K562 (cell line): Measurements from ENCODE around the gene CCDC184. TPM values are rescaled to one million over a fixed set of nuclear protein-coding genes. Genes with fewer than 3 reads are reported as not detected.

Experiments used
- ATAC-seq: fragments of 200-7000 bp; cut with Tn5 transposase; 3 replicates; pipeline ENCODE4 v1.9.1; 2020; ENCODE audit warnings: moderate library complexity
- BruUV-seq: library from RNA; stranded (reverse); fragments of 400-500 nt; replicated peaks from 2 replicates; lab custom pipeline; 2021; lab: Mats Ljungman, UMichigan
- CTCF ChIA-PET: fragments of 300-600 bp; formaldehyde crosslinking; extraction: SDS; loops from one replicate; lab custom pipeline; 2021; ENCODE audit warnings: low intra/inter-chr PET ratio; lab: Yijun Ruan, JAX
- POLR2A ChIA-PET: fragments of 300-600, 350-650 bp; sonication (Branson Sonifier 250); formaldehyde crosslinking; extraction: SDS; loops from one replicate; lab custom pipeline; 2021; ENCODE audit warnings: antibody characterized with exemption, inconsistent platforms; lab: Yijun Ruan, JAX
- DNase-seq, 4 experiments: peaks; one replicate each; pipeline versions ENCODE4 v3.0.0 to v3.0.0-alpha.2; 2011 to 2018; ENCODE audit warnings: low spot score in 3 of 4, mixed read lengths in 3 of 4; ENCODE audit errors: extremely low read depth in 1 of 4
- FAIRE-seq: peaks from 2 replicates; lab custom pipeline; 2011; peaks lifted over from hg19 to GRCh38; lab: Jason Lieb, UNC
- H2AFZ ChIP-seq: 2 replicates; pipeline ENCODE4 v1.6.0; 2011; ENCODE audit warnings: low read depth, low read length, control low read depth, inconsistent platforms
- H3K27ac ChIP-seq: fragments of 200-600 bp; 3 replicates; pipeline ENCODE4 v1.8.0; 2011; ENCODE audit warnings: low read depth, mild to moderate bottlenecking, control low read depth, inconsistent platforms, low read length, moderate library complexity, mixed read lengths; ENCODE audit errors: extremely low read depth
- H3K27me3 ChIP-seq, 2 experiments: fragments of 300-600 bp in 1 of 2; 2 replicates in 1 of 2; 3 replicates in 1 of 2; pipeline versions ENCODE4 v1.6.0 to v1.8.0; 2011; ENCODE audit warnings: inconsistent platforms in 2 of 2, low read length in 2 of 2, mild to moderate bottlenecking in 1 of 2, mixed read lengths in 1 of 2, moderate library complexity in 1 of 2; ENCODE audit not compliant: control insufficient read depth in 2 of 2, insufficient read depth in 2 of 2
- H3K36me3 ChIP-seq: fragments of 300-600 bp; 3 replicates; pipeline ENCODE4 v1.8.0; 2011; ENCODE audit warnings: mild to moderate bottlenecking, low read length, inconsistent platforms; ENCODE audit not compliant: control insufficient read depth, insufficient read depth
- H3K4me1 ChIP-seq, 2 experiments: fragments of 200-600 bp in 1 of 2; replicated peaks in 1 of 2; 2 replicates in 1 of 2; 3 replicates in 1 of 2; pipeline versions ENCODE4 v1.5.1 to v1.8.0; 2011; ENCODE audit warnings: inconsistent platforms in 2 of 2, low read length in 2 of 2, mild to moderate bottlenecking in 1 of 2, mixed read lengths in 1 of 2, moderate library complexity in 1 of 2; ENCODE audit not compliant: control insufficient read depth in 2 of 2, insufficient read depth in 2 of 2
- H3K4me2 ChIP-seq: 2 replicates; pipeline ENCODE4 v1.6.1; 2011; ENCODE audit warnings: low read length, control low read depth, inconsistent platforms, mixed read lengths; ENCODE audit not compliant: insufficient read depth
- H3K4me3 ChIP-seq: fragments of 200-600 bp; sonication (generic), shearing (Covaris generic); 2 replicates; pipeline ENCODE4 v1.5.1; 2016; ENCODE audit warnings: control low read depth, inconsistent platforms
- H3K79me2 ChIP-seq: fragments of 200-600 bp; 3 replicates; pipeline ENCODE4 v1.8.0; 2011; ENCODE audit warnings: low read length, inconsistent platforms; ENCODE audit not compliant: control insufficient read depth, insufficient read depth
- H3K9ac ChIP-seq, 2 experiments: 2 replicates each; pipeline versions ENCODE4 v1.6.0 to v1.6.1; 2011; ENCODE audit warnings: low read depth in 2 of 2, low read length in 2 of 2, control low read depth in 1 of 2, inconsistent platforms in 1 of 2, mild to moderate bottlenecking in 1 of 2, mixed read lengths in 1 of 2; ENCODE audit not compliant: insufficient read depth in 1 of 2
- H3K9me1 ChIP-seq: one replicate; pipeline ENCODE4 v1.6.0; 2011; ENCODE audit warnings: inconsistent platforms, mild to moderate bottlenecking, low read length, moderate library complexity; ENCODE audit not compliant: control insufficient read depth, insufficient read depth
- H3K9me3 ChIP-seq: replicated peaks from 2 replicates; pipeline ENCODE4 v1.5.1; 2011; ENCODE audit warnings: low read depth, low read length, inconsistent platforms; ENCODE audit not compliant: control insufficient read depth, insufficient read depth
- H4K20me1 ChIP-seq: replicated peaks from 2 replicates; pipeline ENCODE4 v1.6.1; 2011; ENCODE audit warnings: low read length, inconsistent platforms, mixed read lengths; ENCODE audit not compliant: control insufficient read depth, insufficient read depth
- ARID2 ChIP-seq: fragments of 450-650 bp; IDR thresholded peaks from 2 replicates; pipeline ENCODE4 v1.6.1; 2017; ENCODE audit warnings: antibody characterized with exemption, mild to moderate bottlenecking
- ARNT ChIP-seq, 2 experiments: fragments of 450-650 bp; IDR thresholded peaks; 2 replicates each; pipeline ENCODE4 v1.6.1; 2016; ENCODE audit warnings: mild to moderate bottlenecking in 1 of 2
- CHD2 ChIP-seq: IDR thresholded peaks from 2 replicates; pipeline ENCODE4 v1.6.1; 2011; ENCODE audit warnings: low read depth, low read length
- EGR1 ChIP-seq: fragments of 450-650 bp; conservative IDR thresholded peaks from 2 replicates; pipeline ENCODE4 v1.6.1; 2017; ENCODE audit warnings: mild to moderate bottlenecking
- GTF2E2 ChIP-seq: fragments of 200-800 bp; sonication (Bioruptor generic); IDR thresholded peaks from 2 replicates; pipeline ENCODE4 v1.6.1; 2016; ENCODE audit warnings: missing genetic modification characterization, missing compliant biosample characterization
- KLF16 ChIP-seq: IDR thresholded peaks from 2 replicates; pipeline ENCODE4 v1.6.1; 2016; ENCODE audit warnings: antibody characterized with exemption
- REST ChIP-seq, 2 experiments: fragments of 450-650 bp; formaldehyde crosslinking in 1 of 2; IDR thresholded peaks; 2 replicates each; pipeline versions ENCODE4 v1.4.0 to v1.6.1; 2014 to 2020; ENCODE audit warnings: mild to moderate bottlenecking in 2 of 2, borderline replicate concordance in 1 of 2, low read depth in 1 of 2
- ZNF24 ChIP-seq: fragments of 450-650 bp; IDR thresholded peaks from 2 replicates; pipeline ENCODE4 v1.6.1; 2016
- ZNF41 ChIP-seq: fragments of 250-450 bp; sonication (Bioruptor Pico); conservative IDR thresholded peaks from 2 replicates; pipeline ENCODE4 v1.4.0; 2020; ENCODE audit warnings: mild to moderate bottlenecking
- WGBS: fragments of 100-300 bp; shearing (Covaris generic); methylation state at CpG from one replicate; pipeline ENCODE4 v1.1.6; 2016; ENCODE audit warnings: low coverage, mixed read lengths; ENCODE audit not compliant: insufficient coverage; ENCODE audit errors: missing lambda C conversion rate; 5-methylcytosine and 5-hydroxymethylcytosine counted together
- in situ Hi-C: fragments of 300-500 bp; cut with MboI; formaldehyde crosslinking; loops from 4 replicates; pipeline ENCODE4 v1.15.0; 2018; ENCODE audit warnings: inconsistent platforms, mixed read lengths
- intact Hi-C: fragments of 100-400 bp; cut with micrococcal nuclease; formaldehyde crosslinking; loops from 2 replicates; pipeline ENCODE4 v1.14.2; 2022
- polyA plus RNA-seq, 8 experiments: library from polyadenylated mRNA; depleted of rRNA in 4 of 8; stranded (reverse) in 5 of 8; unstranded in 3 of 8; fragments of >200 nt; fragmentation: Nextera tagmentation in 2 of 8; fragmentation: Illumina TruSeq in 1 of 8; extraction: Ambion mirVana in 2 of 8; extraction: Trizol in 1 of 8; gene quantifications; 2 replicates each; pipeline versions ENCODE4 v1.2.1 to v1.2.3, GENCODE V29; 2011 to 2014; ENCODE audit warnings: inconsistent platforms in 1 of 8, missing spikeins in 1 of 8
- total RNA-seq, 7 experiments: library from RNA; depleted of rRNA in 6 of 7; stranded (reverse); fragments of >200 nt in 6 of 7; fragmentation: Illumina TruSeq in 2 of 7; extraction: Trizol in 2 of 7; gene quantifications; 2 replicates each; pipeline versions ENCODE4 v1.2.1 to v1.2.3, GENCODE V29; 2011 to 2021; ENCODE audit warnings: low replicate concordance in 1 of 7

The CCDC184 gene
- total and polyA plus RNA-seq, 9 of the 15 experiments (the other 6 are each of a cell fraction or from before 2014, with no cell fraction given), result 0.09 TPM; not detected in 8

GRCh38 chr12:48165089-48165981 lies 18.1 kb upstream of the CCDC184 start:
- H3K4me1 ChIP-seq, result no peaks in the 10 kb centered on the region; a peak in 2 of 5 replicates
- no peaks in the 10 kb centered on the region for H3K36me3 ChIP-seq
- no TSS peak for BruUV-seq
- no peaks in the 10 kb centered on the region for H3K27me3 ChIP-seq
- in situ Hi-C loops, result loop anchor here (10.0 kb wide), 1 partner anchor 201 kb away; the partner anchor contains the start of gene TMEM106C
- no peak overlapping the region for H2AFZ ChIP-seq
- H3K4me2 ChIP-seq, result no peak overlapping the region
- no peak overlapping the region for H3K4me3 ChIP-seq
- ATAC-seq (peak; percentile 82), DNase-seq (peak; percentile 58 to 77 (median 61)), FAIRE-seq (peak; percentile 89)
- H3K9me3 ChIP-seq, result no peaks in the 10 kb centered on the region
- no peaks in the 10 kb centered on the region for H4K20me1 ChIP-seq
- ChIA-PET POLR2A (interaction anchor here (1.7 kb wide), 1 partner anchor 11 kb away, joined by 6 read pairs; no protein-coding TSS in a partner anchor), CTCF (interaction anchor here (0.7 to 3.6 kb wide), 7 partner anchors 24 to 450 kb away, joined by 3 to 42 read pairs (median 3); partner anchors contain the start of gene TMEM106C)
- no peaks in the 10 kb centered on the region for H3K79me2 ChIP-seq
- WGBS, result 4% methylated on average over 2 of the region's 2 CpGs
- no peaks in the 10 kb centered on the region for H3K9me1 ChIP-seq
- no peak overlapping the region for H3K9ac ChIP-seq
- intact Hi-C loops, result loop anchor here (1.0 to 10.0 kb wide), 6 partner anchors 81 to 451 kb away; partner anchors contain the start of gene TMEM106C
- no peak overlapping the region for H3K27ac ChIP-seq
- TF ChIP-seq ZNF24, result peak; percentile 38; the same call in 1 of the 2 replicates
- peak in 1 of 2 experiments; percentile 29; a peak in 1 of 4 replicates for TF ChIP-seq ARNT (IDR thresholded peaks at IDR 0.05)
- TF ChIP-seq CHD2, result no peak
- TF ChIP-seq GTF2E2 (tag), result no peak
- 0 out of 2 replicates have a peak, but pooled peaks have one; percentile 43 for TF ChIP-seq KLF16
- no peak for TF ChIP-seq ZNF41
- TF ChIP-seq EGR1, result no peak
- TF ChIP-seq REST (IDR thresholded peaks at IDR 0.05; ENCODE audit: borderline replicate concordance), result peak; percentile 84; the same call in 1 of the 2 replicates
- no peak for TF ChIP-seq REST (CRISPR knock-in tag; IDR thresholded peaks at IDR 0.05; ENCODE audit: low read depth)
- TF ChIP-seq ARID2, result peak; percentile 53; the same call in 1 of the 2 replicates
